H9 (cell line): ENCODE measurements around the gene ABLIM3. TPM values are rescaled to one million over a fixed set of nuclear protein-coding genes. Genes with fewer than 3 reads are reported as not detected.

Experiments
- DNase-seq: peaks from one replicate; pipeline ENCODE4 v3.0.0-alpha.2; 2017
- H2AFZ ChIP-seq: one replicate; pipeline ENCODE4 v1.6.1; 2013; ENCODE audit warnings: mild to moderate bottlenecking, low read length, control low read depth, moderate library complexity
- H2AK5ac ChIP-seq: 2 replicates; pipeline ENCODE4 v1.6.1; 2013; ENCODE audit warnings: low read length, control low read depth, mixed read lengths; ENCODE audit not compliant: insufficient read length
- H2BK120ac ChIP-seq: one replicate; pipeline ENCODE4 v1.6.1; 2013; ENCODE audit warnings: low read depth, mild to moderate bottlenecking, low read length, control low read depth, inconsistent platforms; ENCODE audit not compliant: poor library complexity, severe bottlenecking
- H2BK12ac ChIP-seq: 2 replicates; pipeline ENCODE4 v1.6.1; 2013; ENCODE audit warnings: low read length, control low read depth, mixed read lengths, low read depth; ENCODE audit not compliant: insufficient read length
- H2BK15ac ChIP-seq: 2 replicates; pipeline ENCODE4 v1.6.1; 2013; ENCODE audit warnings: low read depth, low read length, control low read depth
- H2BK20ac ChIP-seq: one replicate; pipeline ENCODE4 v1.6.1; 2013; ENCODE audit warnings: low read depth, mild to moderate bottlenecking, low read length, control low read depth, inconsistent platforms; ENCODE audit not compliant: poor library complexity, severe bottlenecking
- H2BK5ac ChIP-seq: 2 replicates; pipeline ENCODE4 v1.6.1; 2013; ENCODE audit warnings: low read length, control low read depth, mixed read lengths; ENCODE audit not compliant: insufficient read length
- H3K14ac ChIP-seq: 2 replicates; pipeline ENCODE4 v1.6.1; 2013; ENCODE audit warnings: low read length, control low read depth; ENCODE audit not compliant: insufficient read depth
- H3K18ac ChIP-seq: 2 replicates; pipeline ENCODE4 v1.6.1; 2013; ENCODE audit warnings: low read depth, mild to moderate bottlenecking, mixed read lengths, low read length, control low read depth; ENCODE audit not compliant: insufficient read length
- H3K23ac ChIP-seq: 2 replicates; pipeline ENCODE4 v1.6.1; 2013; ENCODE audit warnings: low read length, control low read depth, mixed read lengths, low read depth; ENCODE audit not compliant: insufficient read length
- H3K23me2 ChIP-seq: 2 replicates; pipeline ENCODE4 v1.6.1; 2013; ENCODE audit warnings: low read depth, mild to moderate bottlenecking, mixed read lengths, low read length, control low read depth; ENCODE audit not compliant: insufficient read length, poor library complexity, severe bottlenecking
- H3K27ac ChIP-seq: 2 replicates; pipeline ENCODE4 v1.5.1; 2013; ENCODE audit warnings: low read length, control low read depth, mixed read lengths, low read depth; ENCODE audit not compliant: insufficient read length
- H3K27me3 ChIP-seq: 2 replicates; pipeline ENCODE4 v1.6.1; 2013; ENCODE audit warnings: low read length, control low read depth, inconsistent platforms; ENCODE audit not compliant: insufficient read depth
- H3K4ac ChIP-seq: 2 replicates; pipeline ENCODE4 v1.6.1; 2013; ENCODE audit warnings: low read depth, mild to moderate bottlenecking, control low read depth, inconsistent platforms, low read length, moderate library complexity
- H3K4me1 ChIP-seq: 2 replicates; pipeline ENCODE4 v1.6.1; 2013; ENCODE audit warnings: low read length, control low read depth, inconsistent platforms; ENCODE audit not compliant: insufficient read depth
- H3K4me2 ChIP-seq: 2 replicates; pipeline ENCODE4 v1.6.1; 2013; ENCODE audit warnings: low read length, control low read depth, mixed read lengths; ENCODE audit not compliant: insufficient read length, insufficient read depth
- H3K56ac ChIP-seq: 2 replicates; pipeline ENCODE4 v1.6.1; 2013; ENCODE audit warnings: low read depth, mild to moderate bottlenecking, mixed read lengths, low read length, control low read depth; ENCODE audit not compliant: insufficient read length
- H3K79me1 ChIP-seq: 2 replicates; pipeline ENCODE4 v1.6.1; 2013; ENCODE audit warnings: low read depth, mild to moderate bottlenecking, moderate library complexity, low read length, control low read depth, inconsistent platforms; ENCODE audit not compliant: insufficient read depth, poor library complexity, severe bottlenecking
- H3K79me2 ChIP-seq: 2 replicates; pipeline ENCODE4 v1.6.1; 2013; ENCODE audit warnings: low read length, control low read depth, inconsistent platforms; ENCODE audit not compliant: insufficient read depth
- H3K9ac ChIP-seq: 2 replicates; pipeline ENCODE4 v1.6.1; 2013; ENCODE audit warnings: low read length, control low read depth, mixed read lengths; ENCODE audit not compliant: insufficient read length; ENCODE audit errors: extremely low read depth
- H3K9me3 ChIP-seq: one replicate; pipeline ENCODE4 v1.6.1; 2013; ENCODE audit warnings: low read depth, low read length, inconsistent platforms; ENCODE audit not compliant: control insufficient read depth
- H3T11ph ChIP-seq: one replicate; pipeline ENCODE4 v1.6.1; 2013; ENCODE audit warnings: mild to moderate bottlenecking, low read length, control low read depth, inconsistent platforms
- H4K20me1 ChIP-seq: one replicate; pipeline ENCODE4 v1.6.1; 2013; ENCODE audit not compliant: control insufficient read depth, insufficient read length, insufficient read depth
- H4K5ac ChIP-seq: 2 replicates; pipeline ENCODE4 v1.6.1; 2013; ENCODE audit warnings: low read depth, mild to moderate bottlenecking, mixed read lengths, low read length, control low read depth; ENCODE audit not compliant: insufficient read length
- H4K8ac ChIP-seq: replicated peaks from 2 replicates; pipeline ENCODE4 v1.6.1; 2013; ENCODE audit warnings: low read length, control low read depth, mixed read lengths, low read depth; ENCODE audit not compliant: insufficient read length
- H4K91ac ChIP-seq: 2 replicates; pipeline ENCODE4 v1.6.1; 2013; ENCODE audit warnings: low read depth, mild to moderate bottlenecking, moderate library complexity, mixed read lengths, low read length, control low read depth; ENCODE audit not compliant: insufficient read length
- H3K27ac Mint-ChIP-seq, 3 experiments: 2 replicates in 2 of 3; 3 replicates in 1 of 3; pipeline ENCODE4 v1.8.0; 2020 to 2021; ENCODE audit warnings: mixed read lengths in 3 of 3, mild to moderate bottlenecking in 1 of 3, moderate library complexity in 1 of 3
- H3K27me3 Mint-ChIP-seq: 2 replicates; pipeline ENCODE4 v1.8.0; 2021; ENCODE audit warnings: low read depth, mild to moderate bottlenecking, moderate library complexity, mixed read lengths
- H3K36me3 Mint-ChIP-seq, 3 experiments: 2 replicates in 2 of 3; 3 replicates in 1 of 3; pipeline ENCODE4 v1.8.0; 2020 to 2021; ENCODE audit warnings: low read depth in 3 of 3, mixed read lengths in 3 of 3; ENCODE audit not compliant: insufficient read depth in 1 of 3
- H3K4me1 Mint-ChIP-seq, 2 experiments: 2 replicates each; pipeline ENCODE4 v1.8.0; 2020; ENCODE audit warnings: mixed read lengths in 2 of 2
- H3K4me3 Mint-ChIP-seq, 2 experiments: 2 replicates in 1 of 2; 3 replicates in 1 of 2; pipeline ENCODE4 v1.8.0; 2020 to 2021; ENCODE audit warnings: mild to moderate bottlenecking in 2 of 2, mixed read lengths in 2 of 2, moderate library complexity in 1 of 2
- H3K9me3 Mint-ChIP-seq, 2 experiments: 2 replicates in 1 of 2; 3 replicates in 1 of 2; pipeline ENCODE4 v1.8.0; 2020; ENCODE audit warnings: mild to moderate bottlenecking in 2 of 2, mixed read lengths in 2 of 2, moderate library complexity in 1 of 2
- CTCF ChIP-seq: fragments of 200-600 bp; sonication (generic); conservative IDR thresholded peaks from 3 replicates; pipeline ENCODE4 v1.8.0; 2021; ENCODE audit warnings: antibody characterized with exemption, mild to moderate bottlenecking
- WGBS: extraction: QIAGEN DNeasy Blood & Tissue Kit; methylation state at CpG from one replicate; pipeline ENCODE4 v1.1.7; 2013; ENCODE audit warnings: missing lambda C conversion rate, low lambda C conversion rate, mixed read lengths; ENCODE audit not compliant: insufficient read length; ENCODE audit errors: extremely low coverage; 5-methylcytosine and 5-hydroxymethylcytosine counted together
- total RNA-seq: library from RNA; stranded (reverse); gene quantifications from 2 replicates; pipeline ENCODE4 v1.2.1, GENCODE V29; 2021

Gene ABLIM3
- total RNA-seq, 1 experiment from 2014 or later, result 0.20 TPM

GRCh38 chr5:149154650-149155049, 13.4 kb downstream of the ABLIM3 start:
- H3K4me2 ChIP-seq, result no peak overlapping the region
- no peak overlapping the region for H3K4ac ChIP-seq
- H2BK12ac ChIP-seq, result no peak overlapping the region
- H3K23me2 ChIP-seq, result no peaks in the 10 kb centered on the region
- H3K9me3 Mint-ChIP-seq, result no peaks in the 10 kb centered on the region
- H4K20me1 ChIP-seq, result no peaks in the 10 kb centered on the region
- no peak overlapping the region for H3K56ac ChIP-seq
- no peak overlapping the region for H4K8ac ChIP-seq
- H2AK5ac ChIP-seq, result no peak overlapping the region
- H3K79me1 ChIP-seq, result no peaks in the 10 kb centered on the region
- H3K27ac ChIP-seq, result no peak overlapping the region
- H3K9me3 ChIP-seq, result no peaks in the 10 kb centered on the region
- H2BK120ac ChIP-seq, result no peak overlapping the region
- no peak overlapping the region for H3K14ac ChIP-seq
- no peak overlapping the region for H2BK15ac ChIP-seq
- no peaks in the 10 kb centered on the region for H3K27me3 ChIP-seq
- H2BK5ac ChIP-seq, result no peak overlapping the region
- H3T11ph ChIP-seq, result no peak overlapping the region
- H3K9ac ChIP-seq, result no peak overlapping the region
- no peak overlapping the region for H3K18ac ChIP-seq
- DNase-seq, result no peak
- H3K27me3 Mint-ChIP-seq, result peaks cover 2% of the 10 kb centered on the region; the same call in 1 of the 2 replicates
- no peak overlapping the region for H2BK20ac ChIP-seq
- peaks cover 0 to 7% of the 10 kb centered on the region in 2 experiments; a peak in 2 of 4 replicates for H3K4me1 Mint-ChIP-seq
- H2AFZ ChIP-seq, result no peak overlapping the region
- H3K36me3 Mint-ChIP-seq, result no peaks in the 10 kb centered on the region
- no peaks in the 10 kb centered on the region; the same call in 1 of the 2 replicates for H3K4me1 ChIP-seq
- no CpG with 5 or more reads among the region's 1 CpG for WGBS
- no peak for TF ChIP-seq CTCF
- H3K79me2 ChIP-seq, result no peaks in the 10 kb centered on the region
- H4K91ac ChIP-seq, result no peak overlapping the region
- no peak overlapping the region for H3K4me3 Mint-ChIP-seq
- no peak overlapping the region for H4K5ac ChIP-seq
- no peak overlapping the region for H3K27ac Mint-ChIP-seq
- H3K23ac ChIP-seq, result no peak overlapping the region
